HepG2 (cell line): ENCODE measurements around the gene OSBPL8. TPM values are rescaled to one million over a fixed set of nuclear protein-coding genes. Genes with fewer than 3 reads are reported as not detected.
A peak's percentile ranks its signal among the peaks of the same experiment; 100 is the strongest.

Experiments
- ATF7 ChIP-seq, 2 experiments: fragments of 450-650 bp in 1 of 2; sonication (generic) in 1 of 2; formaldehyde crosslinking in 1 of 2; IDR thresholded peaks; 2 replicates each; pipeline versions ENCODE4 v1.4.0 to v1.6.1; 2016 to 2020; ENCODE audit warnings: antibody characterized with exemption in 1 of 2, mild to moderate bottlenecking in 1 of 2, missing genetic modification reagents in 1 of 2
- ATRX ChIP-seq: sonication (generic); formaldehyde crosslinking; IDR thresholded peaks from 2 replicates; pipeline ENCODE4 v1.4.0; 2020; ENCODE audit warnings: missing genetic modification reagents, borderline replicate concordance
- DZIP1 ChIP-seq: sonication (generic); formaldehyde crosslinking; IDR thresholded peaks from 2 replicates; pipeline ENCODE4 v1.5.0; 2020; ENCODE audit warnings: mild to moderate bottlenecking, missing genetic modification reagents
- SETDB1 ChIP-seq: sonication (generic); formaldehyde crosslinking; IDR thresholded peaks from 2 replicates; pipeline ENCODE4 v1.5.1; 2020; ENCODE audit warnings: missing genetic modification reagents, mild to moderate bottlenecking, borderline replicate concordance
- ZFP82 ChIP-seq: sonication (generic); formaldehyde crosslinking; IDR thresholded peaks from 2 replicates; pipeline ENCODE4 v1.5.1; 2020; ENCODE audit warnings: mild to moderate bottlenecking, missing genetic modification reagents, borderline replicate concordance
- ZFP91 ChIP-seq: sonication (generic); formaldehyde crosslinking; IDR thresholded peaks from 2 replicates; pipeline ENCODE4 v1.9.0; 2022; ENCODE audit warnings: missing genetic modification reagents, mild to moderate bottlenecking, borderline replicate concordance
- ZNF101 ChIP-seq: sonication (generic); formaldehyde crosslinking; IDR thresholded peaks from 2 replicates; pipeline ENCODE4 v1.4.0; 2020; ENCODE audit warnings: mild to moderate bottlenecking, low read depth, missing genetic modification reagents, borderline replicate concordance
- ZNF609 ChIP-seq: sonication (generic); formaldehyde crosslinking; IDR thresholded peaks from 2 replicates; pipeline ENCODE4 v1.4.0; 2020; ENCODE audit warnings: mild to moderate bottlenecking, missing genetic modification reagents, borderline replicate concordance
- ZNF646 ChIP-seq: sonication (generic); formaldehyde crosslinking; IDR thresholded peaks from 2 replicates; pipeline ENCODE4 v1.9.0; 2021; ENCODE audit warnings: mild to moderate bottlenecking, missing genetic modification reagents
- ZNF841 ChIP-seq: sonication (generic); formaldehyde crosslinking; IDR thresholded peaks from 2 replicates; pipeline ENCODE4 v1.8.1; 2023; ENCODE audit warnings: missing genetic modification reagents, borderline replicate concordance
- polyA plus RNA-seq, 8 experiments: library from polyadenylated mRNA; depleted of rRNA in 3 of 8; stranded (reverse) in 7 of 8; unstranded in 1 of 8; fragments of >200 nt; fragmentation: Illumina TruSeq in 4 of 8; extraction: Trizol in 4 of 8; gene quantifications; 2 replicates each; pipeline versions ENCODE4 v1.2.1 to v1.2.3, GENCODE V29; 2011 to 2016; ENCODE audit warnings: low read depth in 4 of 8, missing spikeins in 1 of 8, mixed read lengths in 1 of 8; ENCODE audit not compliant: insufficient read depth in 1 of 8
- total RNA-seq, 5 experiments: library from RNA; depleted of rRNA; stranded (reverse); fragments of >200 nt; fragmentation: Illumina TruSeq; extraction: Trizol; gene quantifications; 2 replicates each; pipeline ENCODE4 v1.2.3, GENCODE V29; 2016; ENCODE audit warnings: low read depth in 1 of 5

Gene OSBPL8
- total and polyA plus RNA-seq, 2 of the 13 experiments (the other 11 are each of a cell fraction or from before 2014, with no cell fraction given): 11.0 to 33.9 TPM

- no peak for TF ChIP-seq ZNF646 (CRISPR knock-in tag)
- TF ChIP-seq DZIP1 (CRISPR knock-in tag): no peak
- TF ChIP-seq ZFP91 (CRISPR knock-in tag): peak; percentile 87; the same call in 1 of the 2 replicates
- TF ChIP-seq ZNF841: no peak
- peak; percentile 75; the same call in 1 of the 2 replicates for TF ChIP-seq SETDB1
- peak; percentile 44; the same call in 1 of the 2 replicates for TF ChIP-seq ZNF609 (CRISPR knock-in tag)
- TF ChIP-seq ATF7 (IDR thresholded peaks at IDR 0.05): no peak
- TF ChIP-seq ATF7 (CRISPR knock-in tag; IDR thresholded peaks at IDR 0.05): no peak
- TF ChIP-seq ZFP82 (CRISPR knock-in tag): no peak
- TF ChIP-seq ZNF101 (CRISPR knock-in tag): no peak
- TF ChIP-seq ATRX (CRISPR knock-in tag): no peak
Measured at GRCh38 chr12:76348079-76348901, 211.3 kb downstream of the OSBPL8 start, which contains the start of gene BBS10 (continued).
